GM10248 (cell line): ENCODE results near the gene NIFK.

Source experiments
- CTCF ChIA-PET: fragments of 300-600 bp; sonication (Branson Sonifier 250); formaldehyde crosslinking; extraction: SDS; loops from one replicate; lab custom pipeline; 2021; ENCODE audit warnings: antibody characterized with exemption; lab: Yijun Ruan, JAX
- POLR2A ChIA-PET: fragments of 350-650 bp; sonication (Branson Sonifier 250); formaldehyde crosslinking; extraction: SDS; loops from one replicate; lab custom pipeline; 2020; ENCODE audit warnings: antibody characterized with exemption; lab: Yijun Ruan, JAX
- DNase-seq: peaks from one replicate; pipeline ENCODE4 v3.0.0; 2012; ENCODE audit errors: extremely low spot score
- TF ChIP-seq, protein P1 (sequence below): IDR thresholded peaks from 2 replicates; pipeline ENCODE4 v1.5.1; 2012; ENCODE audit warnings: mild to moderate bottlenecking, low read depth; ENCODE audit errors: extremely low read depth, missing control alignments, control extremely low read depth

The NIFK gene

DNA sequence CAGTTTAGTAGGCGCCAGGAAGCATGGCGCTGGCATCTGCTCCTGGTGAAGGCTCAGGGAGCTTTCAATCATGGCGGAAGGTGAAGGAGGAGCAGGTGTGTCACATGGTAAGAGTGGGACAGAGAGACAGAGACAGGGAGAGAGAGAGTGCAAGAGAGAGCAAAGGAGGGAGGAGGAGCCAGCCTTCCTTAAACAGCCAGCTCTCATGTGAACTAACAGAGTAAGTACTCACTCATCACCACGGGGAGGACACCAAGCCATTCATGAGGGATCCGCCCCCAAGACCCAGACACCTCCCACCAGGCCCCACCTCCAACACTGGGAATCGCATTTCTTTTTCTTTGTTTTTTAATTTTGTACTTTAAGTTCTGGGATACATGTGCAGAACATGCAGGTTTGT is 46.6 kb downstream of the NIFK start:
- ChIA-PET POLR2A (no interaction called here), CTCF (interaction anchor here (2.9 kb wide), 1 partner anchor 9 kb away, joined by 8 read pairs; no protein-coding TSS in a partner anchor)
- no peak for DNase-seq

DNA sequence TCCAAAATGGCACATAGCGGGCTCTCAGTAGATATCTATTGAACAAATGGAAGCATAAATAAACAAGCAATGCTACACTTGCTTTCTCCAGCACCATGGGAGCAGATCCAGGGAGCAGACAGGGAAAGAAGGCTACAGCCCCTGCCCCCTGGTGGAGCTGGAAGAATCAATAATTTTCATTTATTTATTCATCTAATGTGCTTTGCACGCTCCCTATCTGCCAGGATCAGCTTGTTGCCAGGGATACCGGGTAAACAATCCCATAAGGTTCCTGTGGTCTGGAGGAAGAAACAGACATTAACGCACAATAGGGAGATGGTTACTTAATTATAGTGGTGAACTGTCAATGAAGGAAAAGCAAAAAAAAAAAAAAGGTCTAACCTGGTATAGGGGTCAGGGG is 47.3 kb downstream of the NIFK start:
- TF ChIP-seq, protein P1, sequence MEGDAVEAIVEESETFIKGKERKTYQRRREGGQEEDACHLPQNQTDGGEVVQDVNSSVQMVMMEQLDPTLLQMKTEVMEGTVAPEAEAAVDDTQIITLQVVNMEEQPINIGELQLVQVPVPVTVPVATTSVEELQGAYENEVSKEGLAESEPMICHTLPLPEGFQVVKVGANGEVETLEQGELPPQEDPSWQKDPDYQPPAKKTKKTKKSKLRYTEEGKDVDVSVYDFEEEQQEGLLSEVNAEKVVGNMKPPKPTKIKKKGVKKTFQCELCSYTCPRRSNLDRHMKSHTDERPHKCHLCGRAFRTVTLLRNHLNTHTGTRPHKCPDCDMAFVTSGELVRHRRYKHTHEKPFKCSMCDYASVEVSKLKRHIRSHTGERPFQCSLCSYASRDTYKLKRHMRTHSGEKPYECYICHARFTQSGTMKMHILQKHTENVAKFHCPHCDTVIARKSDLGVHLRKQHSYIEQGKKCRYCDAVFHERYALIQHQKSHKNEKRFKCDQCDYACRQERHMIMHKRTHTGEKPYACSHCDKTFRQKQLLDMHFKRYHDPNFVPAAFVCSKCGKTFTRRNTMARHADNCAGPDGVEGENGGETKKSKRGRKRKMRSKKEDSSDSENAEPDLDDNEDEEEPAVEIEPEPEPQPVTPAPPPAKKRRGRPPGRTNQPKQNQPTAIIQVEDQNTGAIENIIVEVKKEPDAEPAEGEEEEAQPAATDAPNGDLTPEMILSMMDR, result no peak
- no peak for DNase-seq
- POLR2A ChIA-PET, result no interaction called here
- CTCF ChIA-PET, result interaction anchor here (0.6 to 2.9 kb wide), 3 partner anchors 10 to 38 kb away, joined by 3 to 8 read pairs (median 5); no protein-coding TSS in a partner anchor

More for the DNA sequence above, 46.6 kb downstream of the NIFK start:
- TF ChIP-seq, protein P1, result no peak

DNA sequence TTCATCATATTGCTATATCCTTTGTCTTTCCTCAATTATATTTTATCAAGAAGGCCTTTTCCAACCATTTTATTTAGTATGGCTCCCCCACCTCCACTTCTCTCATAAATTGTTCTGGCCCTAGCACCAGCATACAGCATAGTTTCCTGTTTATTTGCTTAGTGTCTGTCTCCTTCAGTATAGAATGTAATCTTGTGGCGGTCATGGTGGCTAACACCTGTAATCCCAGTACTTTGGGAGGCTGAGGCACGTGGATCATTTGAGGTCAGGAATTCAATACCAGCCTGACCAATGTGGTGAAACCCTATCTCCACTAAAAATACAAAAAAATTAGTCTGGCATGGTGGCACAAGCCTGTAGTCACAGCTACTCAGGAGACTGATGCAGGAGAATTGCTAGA is 47.9 kb downstream of the NIFK start:
- CTCF ChIA-PET, result interaction anchor here (0.9 to 2.9 kb wide), 2 partner anchors 10 to 11 kb away, joined by 5 to 8 read pairs; no protein-coding TSS in a partner anchor

DNA sequence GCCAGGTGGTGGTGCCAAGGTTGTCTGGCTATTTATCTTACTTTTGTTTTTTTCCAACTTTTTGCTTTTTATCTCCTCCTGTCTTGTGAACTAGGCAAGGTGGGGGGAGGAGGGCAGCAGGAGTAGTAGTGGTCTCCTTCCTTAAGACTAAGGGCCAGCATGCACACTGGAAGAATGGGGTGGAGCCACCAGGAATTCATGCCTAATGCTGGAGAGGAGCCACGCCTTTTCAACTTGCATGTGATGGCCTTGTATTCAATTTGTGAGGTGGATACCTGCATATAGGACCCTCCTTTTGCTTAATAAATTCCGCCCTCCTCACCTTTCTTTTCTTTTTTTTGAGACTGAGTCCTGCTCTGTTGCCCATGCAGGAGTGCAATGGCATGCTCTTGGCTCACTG is 49.8 kb downstream of the NIFK start:
- POLR2A ChIA-PET, result no interaction called here
- CTCF ChIA-PET, result interaction anchor here (1.0 kb wide), 1 partner anchor 32 kb away, joined by 3 read pairs; no protein-coding TSS in a partner anchor
- no peak for DNase-seq
- TF ChIP-seq, protein P1, result no peak

More for the DNA sequence above, 47.9 kb downstream of the NIFK start:
- no peak for DNase-seq
- TF ChIP-seq, protein P1, result no peak
- POLR2A ChIA-PET, result no interaction called here

DNA sequence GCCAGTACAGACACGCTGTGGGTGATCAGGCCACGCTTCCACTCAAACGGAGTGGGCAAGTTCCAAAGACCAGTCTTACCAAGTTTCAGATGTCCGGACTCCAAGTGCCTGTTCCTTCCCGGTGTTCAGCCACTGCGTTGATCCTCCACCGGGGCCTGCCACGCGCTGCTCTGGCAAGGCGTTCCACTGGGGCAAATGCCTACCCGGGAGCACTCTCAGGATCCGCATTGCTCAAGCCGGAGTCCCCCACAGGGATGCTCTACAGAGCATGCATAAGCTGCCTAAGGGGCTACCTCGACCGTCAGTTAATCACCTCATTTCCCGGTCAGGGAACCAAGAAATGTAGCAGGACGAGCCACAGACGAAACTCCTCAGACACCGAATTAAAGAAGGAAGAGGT is 50.5 kb downstream of the NIFK start:
- TF ChIP-seq, protein P1, result no peak
- ChIA-PET POLR2A (no interaction called here), CTCF (no interaction called here)
- DNase-seq, result no peak

DNA sequence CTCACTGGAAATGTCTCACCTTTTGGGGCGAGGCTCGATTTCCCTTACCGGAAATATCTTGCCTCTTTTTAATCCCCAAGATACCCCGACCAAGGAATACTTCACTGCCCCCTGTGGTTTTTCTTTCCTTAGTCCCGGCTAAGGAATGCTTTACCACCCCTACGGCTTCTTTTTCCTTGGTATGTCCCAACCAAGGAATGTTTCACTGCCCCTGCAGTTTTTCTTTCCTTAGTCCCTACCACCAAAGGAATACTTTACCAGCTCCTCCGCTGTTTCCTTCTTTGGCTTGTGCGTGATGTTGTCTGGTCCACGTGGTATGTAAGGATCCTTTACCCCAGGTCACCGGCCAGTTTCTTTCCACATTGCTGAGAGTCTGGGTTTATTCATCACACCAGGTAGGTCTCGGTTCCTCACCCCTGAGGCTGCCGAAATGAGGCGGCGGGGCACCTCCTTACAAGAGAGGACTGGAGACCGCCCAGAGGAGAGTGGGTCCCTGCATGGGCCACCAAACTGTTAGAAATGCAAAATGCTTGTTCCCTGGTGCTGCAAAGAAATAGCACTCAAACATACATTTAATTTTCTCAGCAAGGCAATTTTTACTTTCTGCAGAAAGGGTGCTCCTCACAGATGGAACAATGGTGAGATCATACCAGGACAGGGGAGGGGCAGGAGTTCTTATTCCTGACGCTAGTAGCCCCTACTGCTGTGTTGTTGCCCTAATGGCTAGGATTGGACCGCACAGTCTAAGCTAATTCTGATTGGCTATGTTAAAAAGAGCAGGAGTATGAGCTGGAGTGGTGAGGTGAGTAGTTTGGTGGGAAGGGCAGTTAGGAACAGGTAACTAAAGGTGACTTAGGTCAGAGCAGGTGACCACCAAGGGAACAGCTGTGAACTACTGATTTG is 54.0 kb downstream of the NIFK start:
- TF ChIP-seq, protein P1, result no peak
- no peak for DNase-seq
- CTCF ChIA-PET, result interaction anchor here (0.9 to 1.5 kb wide), 4 partner anchors 9 to 13 kb away, joined by 3 to 6 read pairs (median 4); no protein-coding TSS in a partner anchor
- POLR2A ChIA-PET, result no interaction called here
